Fibroblast of lung (primary cell): Measurements from ENCODE around the gene COL28A1. TPM values are rescaled to one million over a fixed set of nuclear protein-coding genes. Genes with fewer than 3 reads are reported as not detected.

ENCODE experiments used
- DNase-seq, 2 donors: peaks; one replicate each; pipeline versions ENCODE4 v3.0.0 to v3.0.0-alpha.2; 2010; ENCODE audit warnings: low read depth in 2 of 2
- H2AFZ ChIP-seq: 2 replicates; pipeline ENCODE4 v1.5.1; 2012; ENCODE audit warnings: low read length, control low read depth, inconsistent platforms
- H3K27ac ChIP-seq: 2 replicates; pipeline ENCODE4 v1.5.1; 2011; ENCODE audit warnings: low read length, control low read depth; ENCODE audit not compliant: insufficient read depth
- H3K27me3 ChIP-seq: 2 replicates; pipeline ENCODE4 v1.5.1; 2011; ENCODE audit warnings: mild to moderate bottlenecking, low read length; ENCODE audit not compliant: control insufficient read depth, insufficient read depth
- H3K36me3 ChIP-seq: 2 replicates; pipeline ENCODE4 v1.5.1; 2011; ENCODE audit warnings: low read length; ENCODE audit not compliant: control insufficient read depth, insufficient read depth
- H3K4me1 ChIP-seq: 2 replicates; pipeline ENCODE4 v1.5.1; 2011; ENCODE audit warnings: low read length; ENCODE audit not compliant: control insufficient read depth, insufficient read depth; ENCODE audit errors: extremely low read depth
- H3K4me2 ChIP-seq: 2 replicates; pipeline ENCODE4 v1.5.1; 2011; ENCODE audit warnings: low read length, control low read depth; ENCODE audit not compliant: insufficient read depth; ENCODE audit errors: extremely low read depth
- H3K4me3 ChIP-seq, 4 experiments: fragments of 200-600 bp in 1 of 4; sonication (generic) in 1 of 4; replicated peaks in 1 of 4; 2 replicates each; pipeline ENCODE4 v1.5.1; 2011 to 2016; ENCODE audit warnings: low read length in 4 of 4, low read depth in 3 of 4, mild to moderate bottlenecking in 3 of 4, control low read depth in 2 of 4, inconsistent platforms in 1 of 4, mixed read lengths in 1 of 4; ENCODE audit not compliant: insufficient read depth in 1 of 4; ENCODE audit errors: control extremely low read depth in 1 of 4
- H3K79me2 ChIP-seq: 2 replicates; pipeline ENCODE4 v1.5.1; 2012; ENCODE audit warnings: mild to moderate bottlenecking, low read length, inconsistent platforms; ENCODE audit not compliant: control insufficient read depth, insufficient read depth
- H3K9ac ChIP-seq: 2 replicates; pipeline ENCODE4 v1.5.1; 2011; ENCODE audit warnings: mild to moderate bottlenecking, low read length, control low read depth; ENCODE audit not compliant: insufficient read depth
- H3K9me3 ChIP-seq: 2 replicates; pipeline ENCODE4 v1.5.1; 2012; ENCODE audit warnings: low read depth, low read length; ENCODE audit not compliant: control insufficient read depth, insufficient read depth
- H4K20me1 ChIP-seq: 2 replicates; pipeline ENCODE4 v1.5.1; 2011; ENCODE audit warnings: low read length; ENCODE audit not compliant: control insufficient read depth, insufficient read depth; ENCODE audit errors: extremely low read depth
- CTCF ChIP-seq, 2 donors: IDR thresholded peaks in 1 of 2; conservative IDR thresholded peaks in 1 of 2; 1 replicate in 1 of 2; 2 replicates in 1 of 2; pipeline ENCODE4 v1.5.1; 2011 to 2012; ENCODE audit warnings: low read length in 2 of 2, control low read depth in 1 of 2, inconsistent platforms in 1 of 2, low read depth in 1 of 2, mild to moderate bottlenecking in 1 of 2
- EZH2 ChIP-seq: IDR thresholded peaks from 2 replicates; pipeline ENCODE4 v1.5.1; 2012; ENCODE audit warnings: low read length, control low read depth, mild to moderate bottlenecking; ENCODE audit errors: missing control alignments
- polyA plus RNA-seq, 2 donors: library from polyadenylated mRNA; depleted of rRNA in 1 of 2; stranded (reverse) in 1 of 2; unstranded in 1 of 2; fragments of >200 nt; gene quantifications; 2 replicates each; pipeline ENCODE4 v1.2.1, GENCODE V29; 2011 to 2012; ENCODE audit warnings: missing spikeins in 1 of 2
- total RNA-seq: library from RNA; depleted of rRNA; stranded (reverse); fragments of >200 nt; gene quantifications from 2 replicates; pipeline ENCODE4 v1.2.1, GENCODE V29; 2014

COL28A1 gene
- total and polyA plus RNA-seq, 2 donors (not counting 1 experiment from before 2014, with no cell fraction given): 0.01 to 0.17 TPM

- DNase-seq: no peak
- Histone ChIP-seq H2AFZ (no peak overlapping the region), H3K4me3 (no peak overlapping the region), H4K20me1 (peaks cover 2% of the 10 kb centered on the region), H3K4me2 (no peak overlapping the region), H3K36me3 (no peaks in the 10 kb centered on the region), H3K27ac (no peak overlapping the region), H3K4me1 (no peaks in the 10 kb centered on the region), H3K27me3 (no peaks in the 10 kb centered on the region), H3K79me2 (no peaks in the 10 kb centered on the region), H3K9me3 (no peaks in the 10 kb centered on the region), H3K9ac (no peak overlapping the region)
- no peak for TF ChIP-seq CTCF (conservative IDR thresholded peaks at IDR 0.05 in 1 of 2, IDR thresholded peaks at IDR 0.05 in 1 of 2; ENCODE audit: low read depth in 1 of 2, low read length in 2 of 2)
- TF ChIP-seq EZH2: no peak
Observed at GRCh38 chr7:7312323-7312722, 223.3 kb downstream of the COL28A1 start.

- no peak for TF ChIP-seq CTCF (conservative IDR thresholded peaks at IDR 0.05 in 1 of 2, IDR thresholded peaks at IDR 0.05 in 1 of 2; ENCODE audit: low read depth in 1 of 2, low read length in 2 of 2)
- no peak for TF ChIP-seq EZH2
- Histone ChIP-seq H3K4me3 (no peak overlapping the region), H3K27ac (no peak overlapping the region), H4K20me1 (peaks cover 2% of the 10 kb centered on the region), H3K9me3 (no peaks in the 10 kb centered on the region), H3K4me2 (no peak overlapping the region), H3K79me2 (no peaks in the 10 kb centered on the region), H3K9ac (no peak overlapping the region), H3K27me3 (no peaks in the 10 kb centered on the region), H3K36me3 (no peaks in the 10 kb centered on the region), H3K4me1 (no peaks in the 10 kb centered on the region), H2AFZ (no peak overlapping the region)
- no peak for DNase-seq
Observed at GRCh38 chr7:7311001-7311400, 224.7 kb downstream of the COL28A1 start.

- H4K20me1 ChIP-seq: peaks cover 2% of the 10 kb centered on the region
- TF ChIP-seq CTCF (conservative IDR thresholded peaks at IDR 0.05 in 1 of 2, IDR thresholded peaks at IDR 0.05 in 1 of 2; ENCODE audit: low read depth in 1 of 2, low read length in 2 of 2): no peak
- TF ChIP-seq EZH2: no peak
- H3K27me3 ChIP-seq: no peaks in the 10 kb centered on the region
Observed at GRCh38 chr7:7309203-7309602, 226.5 kb downstream of the COL28A1 start.

More at GRCh38 chr7:7309203-7309602, 226.5 kb downstream of the COL28A1 start:
- no peak overlapping the region for H3K9ac ChIP-seq
- H3K27ac ChIP-seq: no peak overlapping the region
- no peaks in the 10 kb centered on the region for H3K79me2 ChIP-seq
- H3K4me1 ChIP-seq: no peaks in the 10 kb centered on the region
- no peaks in the 10 kb centered on the region for H3K36me3 ChIP-seq
- H3K4me3 ChIP-seq: no peak overlapping the region
- H3K4me2 ChIP-seq: no peak overlapping the region
- no peaks in the 10 kb centered on the region for H3K9me3 ChIP-seq
- DNase-seq: no peak
- H2AFZ ChIP-seq: no peak overlapping the region

Other genes starting within 250 kb of the COL28A1 start
- gene MIOS, start 31.0 kb upstream of the COL28A1 start, total RNA-seq: 30.9 and 34.9 TPM in 2 replicates
- gene MIOS, start 31.0 kb upstream of the COL28A1 start, polyA plus RNA-seq: 15.8 and 16.4 TPM in 2 replicates
- 9.8 and 12.4 TPM in 2 replicates for gene UMAD1, start 104.9 kb upstream of the COL28A1 start, total RNA-seq
- gene UMAD1, start 104.9 kb upstream of the COL28A1 start, polyA plus RNA-seq: 18.2 and 19.8 TPM in 2 replicates
- gene RPA3, start 182.7 kb upstream of the COL28A1 start, total RNA-seq: 14.9 and 19.0 TPM in 2 replicates
- gene RPA3, start 182.7 kb upstream of the COL28A1 start, polyA plus RNA-seq: 23.9 and 47.7 TPM in 2 replicates